GM23248 (cell line): Measurements from ENCODE around the gene OR8G1. TPM values are rescaled to one million over a fixed set of nuclear protein-coding genes. Genes with fewer than 3 reads are reported as not detected.

Experiments used
- DNase-seq: peaks from one replicate; pipeline ENCODE4 v3.0.0-alpha.2; 2015
- H2AFZ ChIP-seq: fragments of 200-600 bp; sonication (generic); 2 replicates; pipeline ENCODE4 v1.6.1; 2016; ENCODE audit warnings: antibody characterized with exemption
- H3F3A ChIP-seq: fragments of 200-600 bp; sonication (generic); 2 replicates; pipeline ENCODE4 v1.6.1; 2016; ENCODE audit warnings: mild to moderate bottlenecking, antibody characterized with exemption, mixed run types; ENCODE audit not compliant: insufficient read depth
- H3K27ac ChIP-seq: fragments of 200-600 bp; sonication (generic); 2 replicates; pipeline ENCODE4 v1.5.1; 2016; ENCODE audit warnings: mild to moderate bottlenecking
- H3K27me3 ChIP-seq: fragments of 200-600 bp; sonication (generic); replicated peaks from 2 replicates; pipeline ENCODE4 v1.6.1; 2016; ENCODE audit warnings: mild to moderate bottlenecking; ENCODE audit not compliant: insufficient read depth
- H3K36me3 ChIP-seq: fragments of 200-600 bp; sonication (generic); 2 replicates; pipeline ENCODE4 v1.6.1; 2016; ENCODE audit warnings: low read depth, mild to moderate bottlenecking
- H3K4me1 ChIP-seq: fragments of 200-600 bp; sonication (generic); 2 replicates; pipeline ENCODE4 v1.6.1; 2016; ENCODE audit warnings: mild to moderate bottlenecking; ENCODE audit not compliant: insufficient read depth
- H3K4me2 ChIP-seq: fragments of 200-600 bp; sonication (generic); one replicate; pipeline ENCODE4 v1.6.1; 2016; ENCODE audit warnings: mild to moderate bottlenecking; ENCODE audit not compliant: unreplicated experiment
- H3K4me3 ChIP-seq: fragments of 200-600 bp; sonication (generic); 2 replicates; pipeline ENCODE4 v1.5.1; 2016; ENCODE audit warnings: mild to moderate bottlenecking
- H3K79me2 ChIP-seq: fragments of 200-600 bp; sonication (generic); 2 replicates; pipeline ENCODE4 v1.6.1; 2016; ENCODE audit warnings: mild to moderate bottlenecking; ENCODE audit not compliant: insufficient read depth
- H3K9ac ChIP-seq: fragments of 200-600 bp; sonication (generic); 2 replicates; pipeline ENCODE4 v1.6.1; 2016; ENCODE audit warnings: mild to moderate bottlenecking
- H3K9me2 ChIP-seq: fragments of 200-600 bp; sonication (generic); 2 replicates; pipeline ENCODE4 v1.6.1; 2016; ENCODE audit warnings: mixed run types, mild to moderate bottlenecking, moderate library complexity; ENCODE audit not compliant: insufficient read depth
- H3K9me3 ChIP-seq: fragments of 200-600 bp; sonication (generic); one replicate; pipeline ENCODE4 v1.6.1; 2017; ENCODE audit warnings: low read depth
- H4K20me1 ChIP-seq: fragments of 200-600 bp; sonication (generic); 2 replicates; pipeline ENCODE4 v1.6.0; 2016; ENCODE audit not compliant: insufficient read depth
- EZH2 ChIP-seq: fragments of 200-600 bp; sonication (generic); IDR thresholded peaks from 2 replicates; pipeline ENCODE4 v1.6.1; 2018; ENCODE audit warnings: antibody characterized with exemption, mild to moderate bottlenecking; ENCODE audit not compliant: insufficient read depth, poor library complexity, severe bottlenecking
- EZH2phosphoT487 ChIP-seq: fragments of 200-600 bp; sonication (generic); IDR thresholded peaks from 2 replicates; pipeline ENCODE4 v1.6.1; 2018; ENCODE audit warnings: antibody characterized with exemption, moderate library complexity, mild to moderate bottlenecking, low read depth; ENCODE audit not compliant: insufficient read depth
- WGBS, 2 experiments: methylation state at CpG; one replicate each; pipeline ENCODE4 v1.1.6; 2015 to 2017; ENCODE audit warnings: low lambda C conversion rate in 2 of 2, low coverage in 1 of 2; ENCODE audit errors: missing lambda C conversion rate in 2 of 2; 5-methylcytosine and 5-hydroxymethylcytosine counted together
- in situ Hi-C: fragments of 300-500 bp; cut with MboI; formaldehyde crosslinking; loops from 2 replicates; pipeline ENCODE4 v1.15.0; 2020
- polyA plus RNA-seq: library from polyadenylated mRNA; unstranded; fragments of >200 nt; fragmentation: Nextera tagmentation; extraction: Ambion mirVana; gene quantifications from 2 replicates; pipeline ENCODE4 v1.2.1, GENCODE V29; 2016
- total RNA-seq: library from RNA; depleted of rRNA; stranded (reverse); fragments of >200 nt; shearing (Covaris generic); gene quantifications from 2 replicates; pipeline ENCODE4 v1.2.3, GENCODE V29; 2014

The OR8G1 gene
- total and polyA plus RNA-seq, 2 experiments from 2014 or later, result not detected

DNA sequence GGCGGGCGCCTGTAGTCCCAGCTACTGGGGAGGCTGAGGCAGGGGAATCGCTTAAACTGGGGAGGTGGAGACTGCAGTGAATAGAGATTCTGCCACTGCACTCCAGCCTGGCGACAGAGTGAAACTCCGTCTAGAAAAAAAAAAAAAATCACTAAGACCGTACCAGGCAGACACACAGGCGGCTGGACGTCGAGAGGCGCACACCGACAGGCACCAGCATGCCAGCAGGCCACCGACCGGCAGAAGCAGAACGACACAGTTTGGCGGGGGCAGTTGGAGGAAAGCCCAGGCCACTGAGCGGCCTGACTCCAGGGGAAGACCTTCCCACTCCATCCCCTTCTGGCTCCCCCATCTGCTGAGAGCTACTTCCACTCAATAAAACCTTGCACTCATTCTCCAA, 40.2 kb upstream of the OR8G1 start:
- no peaks in the 10 kb centered on the region for H3K79me2 ChIP-seq
- WGBS, 2 experiments, result 69 to 82% methylated on average over 15 to 16 of the region's 16 CpGs

DNA sequence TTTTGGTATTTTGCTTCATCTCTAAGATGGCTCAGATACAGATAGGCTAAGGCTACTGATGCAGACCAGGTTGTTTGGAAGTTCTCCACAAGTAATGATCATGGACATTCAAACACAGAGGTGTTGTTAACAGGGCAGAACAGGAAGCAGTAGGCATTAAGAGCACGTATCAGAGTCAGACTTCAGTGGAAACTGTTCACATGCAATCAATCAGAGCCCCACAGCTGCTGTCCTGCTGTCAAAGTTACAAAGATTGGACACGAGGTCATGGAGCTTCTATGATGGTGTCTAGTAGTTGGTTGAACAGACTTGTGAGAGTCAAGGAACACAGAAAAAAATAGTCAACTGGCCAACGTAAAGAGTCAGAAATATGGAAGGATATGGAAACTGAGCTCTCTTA, 37.9 kb upstream of the OR8G1 start:
- H3K9me2 ChIP-seq, result no peaks in the 10 kb centered on the region

More for the DNA sequence above, 40.2 kb upstream of the OR8G1 start:
- Histone ChIP-seq H3K4me1 (no peaks in the 10 kb centered on the region), H3K9me3 (no peaks in the 10 kb centered on the region), H3K4me2 (no peak overlapping the region), H3K27me3 (peaks cover 12% of the 10 kb centered on the region), H3K9ac (no peak overlapping the region), H3F3A (no peaks in the 10 kb centered on the region), H3K27ac (no peak overlapping the region), H3K36me3 (no peaks in the 10 kb centered on the region), H4K20me1 (no peaks in the 10 kb centered on the region), H3K9me2 (no peaks in the 10 kb centered on the region), H3K4me3 (no peak overlapping the region), H2AFZ (no peak overlapping the region)
- DNase-seq, result no peak
- in situ Hi-C loops, result no loop called here
- no peak for TF ChIP-seq EZH2phosphoT487
- no peak for TF ChIP-seq EZH2

DNA sequence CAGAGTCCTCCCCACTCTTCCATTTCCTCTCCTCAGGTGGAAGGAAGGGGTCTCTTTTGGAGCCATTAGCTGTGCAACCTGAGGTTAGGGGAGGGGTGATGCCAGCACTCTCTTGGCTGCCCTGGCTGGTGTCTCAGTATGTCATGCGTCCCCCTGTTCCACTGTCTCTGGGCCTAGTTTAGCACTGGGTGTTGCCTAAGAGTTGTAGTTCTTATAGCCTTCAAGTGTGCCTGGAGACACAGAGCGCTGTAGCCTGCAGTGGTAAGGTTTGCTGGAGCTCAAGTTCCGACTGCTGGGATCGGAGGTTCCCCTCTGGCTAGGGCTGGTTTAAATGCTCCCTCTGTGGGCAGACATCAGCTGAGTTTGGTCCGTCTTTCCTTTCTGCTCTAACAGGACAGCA, 36.9 kb upstream of the OR8G1 start:
- TF ChIP-seq EZH2, result no peak
- TF ChIP-seq EZH2phosphoT487, result no peak
- no peaks in the 10 kb centered on the region for H4K20me1 ChIP-seq
- H3K9me2 ChIP-seq, result no peaks in the 10 kb centered on the region
- H3K9ac ChIP-seq, result no peak overlapping the region
- no peak overlapping the region for H3K27ac ChIP-seq
- no peak overlapping the region for H2AFZ ChIP-seq
- H3F3A ChIP-seq, result no peaks in the 10 kb centered on the region
- no peaks in the 10 kb centered on the region for H3K36me3 ChIP-seq
- peaks cover 9% of the 10 kb centered on the region for H3K27me3 ChIP-seq
- no peaks in the 10 kb centered on the region for H3K4me1 ChIP-seq
- H3K79me2 ChIP-seq, result no peaks in the 10 kb centered on the region
- H3K4me3 ChIP-seq, result no peak overlapping the region
- DNase-seq, result no peak
- in situ Hi-C loops, result no loop called here
- no peak overlapping the region for H3K4me2 ChIP-seq
- WGBS, 2 experiments, result 72 to 74% methylated on average over 5 of the region's 5 CpGs
- no peaks in the 10 kb centered on the region for H3K9me3 ChIP-seq

More for the DNA sequence above, 37.9 kb upstream of the OR8G1 start:
- TF ChIP-seq EZH2 (no peak), EZH2phosphoT487 (no peak)
- H3K9ac ChIP-seq, result no peak overlapping the region
- no peak overlapping the region for H3K4me3 ChIP-seq
- in situ Hi-C loops, result no loop called here
- no peaks in the 10 kb centered on the region for H3K79me2 ChIP-seq
- WGBS, 2 experiments, result 25 to 30% methylated on average over 3 of the region's 3 CpGs
- no peak overlapping the region for H3K27ac ChIP-seq
- H3K9me3 ChIP-seq, result no peaks in the 10 kb centered on the region
- no peak overlapping the region for H3K4me2 ChIP-seq
- no peaks in the 10 kb centered on the region for H3F3A ChIP-seq
- DNase-seq, result no peak
- H2AFZ ChIP-seq, result no peak overlapping the region
- H4K20me1 ChIP-seq, result no peaks in the 10 kb centered on the region
- H3K4me1 ChIP-seq, result no peaks in the 10 kb centered on the region
- peaks cover 11% of the 10 kb centered on the region for H3K27me3 ChIP-seq
- no peaks in the 10 kb centered on the region for H3K36me3 ChIP-seq

- Histone ChIP-seq H3K36me3 (no peaks in the 10 kb centered on the region), H3K27ac (no peak overlapping the region), H3K4me2 (no peak overlapping the region), H3K4me1 (no peaks in the 10 kb centered on the region), H4K20me1 (no peaks in the 10 kb centered on the region), H3K9ac (no peak overlapping the region), H3K4me3 (no peak overlapping the region), H3K79me2 (no peaks in the 10 kb centered on the region), H3K9me3 (no peaks in the 10 kb centered on the region), H2AFZ (no peak overlapping the region), H3K9me2 (no peaks in the 10 kb centered on the region), H3K27me3 (peaks cover 6% of the 10 kb centered on the region), H3F3A (no peaks in the 10 kb centered on the region)
- TF ChIP-seq EZH2 (no peak), EZH2phosphoT487 (no peak)
- no peak for DNase-seq
- WGBS, 2 experiments, result 48 to 49% methylated on average over 6 of the region's 6 CpGs
- in situ Hi-C loops, result no loop called here
Measured at GRCh38 chr11:124207102-124207792, 33.6 kb upstream of the OR8G1 start.
